HG03095 (cell line): ENCODE results near the gene OFD1.

Source experiments
- ATAC-seq: cut with Tn5 transposase; IDR thresholded peaks from one replicate; pipeline ENCODE4 v1.9.1; 2021; ENCODE audit warnings: moderate library complexity; ENCODE audit not compliant: unreplicated experiment

Gene OFD1, protein sequence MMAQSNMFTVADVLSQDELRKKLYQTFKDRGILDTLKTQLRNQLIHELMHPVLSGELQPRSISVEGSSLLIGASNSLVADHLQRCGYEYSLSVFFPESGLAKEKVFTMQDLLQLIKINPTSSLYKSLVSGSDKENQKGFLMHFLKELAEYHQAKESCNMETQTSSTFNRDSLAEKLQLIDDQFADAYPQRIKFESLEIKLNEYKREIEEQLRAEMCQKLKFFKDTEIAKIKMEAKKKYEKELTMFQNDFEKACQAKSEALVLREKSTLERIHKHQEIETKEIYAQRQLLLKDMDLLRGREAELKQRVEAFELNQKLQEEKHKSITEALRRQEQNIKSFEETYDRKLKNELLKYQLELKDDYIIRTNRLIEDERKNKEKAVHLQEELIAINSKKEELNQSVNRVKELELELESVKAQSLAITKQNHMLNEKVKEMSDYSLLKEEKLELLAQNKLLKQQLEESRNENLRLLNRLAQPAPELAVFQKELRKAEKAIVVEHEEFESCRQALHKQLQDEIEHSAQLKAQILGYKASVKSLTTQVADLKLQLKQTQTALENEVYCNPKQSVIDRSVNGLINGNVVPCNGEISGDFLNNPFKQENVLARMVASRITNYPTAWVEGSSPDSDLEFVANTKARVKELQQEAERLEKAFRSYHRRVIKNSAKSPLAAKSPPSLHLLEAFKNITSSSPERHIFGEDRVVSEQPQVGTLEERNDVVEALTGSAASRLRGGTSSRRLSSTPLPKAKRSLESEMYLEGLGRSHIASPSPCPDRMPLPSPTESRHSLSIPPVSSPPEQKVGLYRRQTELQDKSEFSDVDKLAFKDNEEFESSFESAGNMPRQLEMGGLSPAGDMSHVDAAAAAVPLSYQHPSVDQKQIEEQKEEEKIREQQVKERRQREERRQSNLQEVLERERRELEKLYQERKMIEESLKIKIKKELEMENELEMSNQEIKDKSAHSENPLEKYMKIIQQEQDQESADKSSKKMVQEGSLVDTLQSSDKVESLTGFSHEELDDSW

DNA sequence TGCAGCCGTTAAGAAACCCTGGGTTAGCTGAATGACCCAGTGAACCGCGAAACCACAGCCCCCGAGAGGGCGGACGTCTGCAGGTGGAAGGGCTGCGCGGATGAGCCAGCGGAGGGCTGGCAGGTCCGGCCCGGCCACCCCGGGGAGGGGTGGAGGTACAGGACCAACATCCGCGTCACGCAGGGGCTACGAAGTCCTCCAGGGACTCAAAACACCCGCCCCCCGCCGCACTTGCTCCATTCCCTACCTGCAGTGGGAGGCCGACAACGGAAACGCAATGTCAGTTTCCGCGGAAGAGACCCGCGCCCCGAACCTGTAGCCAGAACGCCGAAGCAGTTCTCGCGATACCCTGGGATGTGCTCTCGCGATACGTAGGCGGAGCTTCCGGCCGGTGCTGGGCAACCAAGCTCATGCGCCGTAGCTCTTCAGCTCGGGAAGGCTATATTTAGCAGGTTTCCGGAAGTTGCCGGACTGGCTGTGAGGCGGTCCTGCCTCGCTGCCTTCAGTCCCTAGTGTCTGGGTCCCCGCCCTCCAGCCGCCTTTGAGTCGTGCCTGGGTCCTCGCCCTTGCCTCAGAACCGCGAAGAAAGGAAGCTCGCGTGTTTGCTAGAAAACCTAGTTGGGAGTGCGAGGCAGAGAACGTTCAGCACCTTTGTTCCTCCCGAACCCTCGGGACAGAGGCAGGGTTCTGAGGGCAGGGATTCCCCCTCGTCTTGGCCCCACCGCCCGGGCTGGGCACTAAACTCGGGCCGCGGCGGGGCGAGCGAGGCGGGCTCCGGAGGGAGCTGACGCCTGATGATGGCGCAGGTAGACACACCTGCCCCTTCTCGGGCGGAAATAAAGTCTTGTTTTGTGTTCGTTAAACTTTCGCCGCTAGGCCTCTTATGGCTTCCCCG, at the start of gene OFD1, which contains the start of gene TRAPPC2:
TSS of gene OFD1 (plus strand) at position 471 of the 895 bp plus-strand sequence. CDS start at position 795, 324 bp downstream.
TSS of gene TRAPPC2 (minus strand) at position 343 of the 895 bp plus-strand sequence. CDS start 14,657 bp downstream, outside the sequence.
- ATAC-seq: peak; percentile 91

DNA sequence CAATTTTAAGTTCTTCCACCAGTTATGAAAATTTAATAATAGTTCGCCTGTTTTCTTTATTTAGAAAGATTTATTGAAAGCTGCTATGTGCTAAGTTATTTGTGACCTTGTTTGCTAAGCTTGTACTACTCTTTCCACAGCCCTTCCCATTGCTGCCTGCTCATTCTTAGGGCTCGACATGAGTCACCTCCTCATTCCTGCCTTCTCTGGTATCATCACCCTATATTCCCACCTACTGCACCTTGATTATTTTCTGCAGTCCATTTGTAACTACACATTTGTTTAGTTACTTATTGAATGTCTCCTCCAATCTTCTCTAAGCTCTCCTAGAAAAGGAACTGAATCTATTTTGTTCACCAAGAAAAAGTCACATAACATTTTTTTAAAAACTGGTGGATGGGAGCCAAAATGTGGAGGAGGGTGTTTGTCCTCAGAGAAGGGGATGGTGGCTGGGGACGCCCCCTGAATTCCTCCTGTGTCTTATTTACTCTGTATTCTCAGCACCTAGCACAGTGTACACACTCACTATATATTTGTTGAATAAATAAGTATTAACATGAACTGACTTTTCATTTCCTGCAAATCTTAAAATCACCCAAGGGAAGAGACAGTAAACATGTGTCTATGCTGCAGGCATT, 49.3 kb upstream of the OFD1 start:
- ATAC-seq: no peak

DNA sequence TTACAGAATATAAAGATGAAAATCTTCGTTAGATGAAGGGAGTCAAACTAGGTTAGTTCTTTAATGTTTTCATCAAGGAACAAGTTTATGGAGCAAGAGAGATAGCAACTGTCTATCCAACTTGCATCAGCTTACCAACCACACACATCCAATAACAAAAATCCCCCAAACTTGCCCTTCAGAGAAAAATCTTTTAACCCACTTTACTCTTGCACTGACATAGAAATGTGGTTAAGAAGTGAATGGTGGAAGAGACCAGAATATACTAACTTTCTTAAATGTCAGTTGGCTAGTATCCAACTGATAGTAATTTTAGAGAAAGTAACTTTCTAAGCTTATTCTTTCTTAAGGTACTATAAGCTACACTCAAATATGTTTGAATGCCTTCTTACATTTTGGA, 47.3 kb upstream of the OFD1 start:
- ATAC-seq: no peak

- ATAC-seq: no peak
Observed at GRCh38 chrX:13688384-13688957, 46.1 kb upstream of the OFD1 start.

- peak; percentile 69 for ATAC-seq
Observed at GRCh38 chrX:13688958-13689740, 45.4 kb upstream of the OFD1 start, which contains the start of gene RAB9A. Gene RAB9A, plus strand, starts transcription at chrX:13689128. Its CDS starts 19,619 bp downstream, at chrX:13708747.

- ATAC-seq: no peak
Observed at GRCh38 chrX:13689741-13690211, 44.8 kb upstream of the OFD1 start.

GRCh38 chrX:13690836-13691235, 43.7 kb upstream of the OFD1 start:
- ATAC-seq: no peak

DNA sequence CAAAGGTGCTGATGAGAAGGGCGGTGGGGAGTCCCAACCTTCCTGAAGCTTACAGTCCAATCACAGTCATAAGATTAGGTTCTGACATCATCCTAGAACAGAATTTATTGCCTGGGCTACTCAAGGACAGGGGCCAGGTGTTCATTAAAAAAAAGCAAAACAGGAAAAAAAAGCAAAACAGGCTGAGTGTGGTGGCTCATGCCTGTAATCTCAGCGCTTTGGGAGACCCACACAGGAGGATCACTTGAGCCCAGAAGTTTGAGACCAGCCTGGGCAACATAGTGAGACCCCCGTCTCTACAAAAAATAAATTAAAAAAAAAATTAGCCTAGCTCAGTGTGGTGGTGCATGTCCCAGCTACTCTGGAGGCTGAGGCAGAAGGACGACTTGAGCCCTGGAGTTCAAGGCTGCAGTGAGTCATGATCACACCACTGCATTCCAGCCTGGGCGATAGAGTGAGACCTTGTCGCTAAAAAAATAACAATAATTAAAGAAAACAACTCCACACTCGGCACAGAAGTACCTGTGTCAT, 42.6 kb upstream of the OFD1 start:
- ATAC-seq: no peak

DNA sequence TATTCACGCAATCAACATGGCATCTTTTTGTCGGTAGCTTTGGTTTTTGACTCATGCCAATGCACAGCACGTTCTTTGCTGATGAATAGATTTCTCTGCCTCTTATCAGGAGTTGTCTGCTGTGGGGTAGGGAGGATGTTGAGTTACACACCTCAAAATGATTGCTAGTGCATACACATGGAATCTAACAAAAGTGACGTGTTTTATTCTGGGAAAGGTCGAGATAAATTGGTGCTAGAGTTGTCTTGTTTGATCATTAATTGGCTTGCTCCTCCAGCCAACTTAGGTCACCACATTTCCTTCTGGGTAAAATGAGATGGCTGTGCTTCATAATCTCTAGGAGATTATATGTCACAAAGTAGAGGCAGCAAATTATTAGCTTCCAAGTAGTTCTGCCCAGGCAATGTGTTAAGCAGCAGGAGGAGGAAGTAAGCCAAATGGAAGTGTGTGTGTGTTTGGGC, 41.7 kb upstream of the OFD1 start:
- no peak for ATAC-seq

DNA sequence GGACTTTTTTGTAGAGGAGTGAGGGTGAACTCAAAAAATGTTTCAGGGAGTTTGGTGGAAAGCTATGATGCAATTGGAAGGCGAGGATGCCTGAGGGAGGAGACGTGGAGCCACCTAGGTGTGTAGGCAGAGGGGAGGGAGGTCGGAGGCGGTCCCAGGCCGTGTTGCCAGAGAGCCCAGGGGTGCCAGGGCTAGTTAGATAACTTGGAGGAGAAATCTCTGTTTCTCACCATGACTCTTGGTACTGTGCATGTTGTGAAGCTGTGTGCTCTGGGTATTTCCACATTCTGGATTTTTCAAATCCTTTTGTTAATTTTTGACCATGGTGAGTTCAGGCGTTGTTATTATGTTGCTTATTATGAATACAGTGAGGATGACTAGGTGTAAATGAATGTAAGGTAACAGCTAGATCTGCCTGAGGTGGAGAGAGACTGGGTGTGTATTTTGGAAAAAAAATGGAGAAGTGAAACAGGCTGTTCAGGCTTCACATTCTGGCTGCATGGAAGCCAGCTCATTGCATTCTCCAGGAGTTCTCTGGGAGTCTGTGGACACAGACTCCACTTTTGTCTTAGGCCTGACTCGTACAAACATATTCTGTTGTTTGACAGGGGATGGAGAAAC, 41.1 kb upstream of the OFD1 start:
- ATAC-seq: no peak

DNA sequence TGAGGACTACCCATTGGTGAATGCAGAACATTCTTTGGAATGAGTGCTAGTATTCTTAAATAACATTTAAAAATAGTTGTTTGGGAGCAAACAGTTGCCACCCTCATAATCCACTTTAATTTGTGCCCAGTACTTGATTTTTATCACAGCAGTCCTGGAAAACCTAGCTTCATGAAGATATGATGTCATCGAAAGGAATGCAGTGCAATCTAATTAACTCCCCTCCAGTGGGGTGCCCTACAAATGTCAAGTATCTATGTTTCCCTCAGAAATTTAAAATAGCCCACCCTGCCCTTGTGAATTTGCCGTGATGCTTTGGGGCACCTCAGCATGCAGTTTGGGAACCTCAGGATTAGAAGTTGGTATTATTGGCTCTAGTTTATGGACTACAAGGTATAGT, 40.2 kb upstream of the OFD1 start:
- no peak for ATAC-seq

DNA sequence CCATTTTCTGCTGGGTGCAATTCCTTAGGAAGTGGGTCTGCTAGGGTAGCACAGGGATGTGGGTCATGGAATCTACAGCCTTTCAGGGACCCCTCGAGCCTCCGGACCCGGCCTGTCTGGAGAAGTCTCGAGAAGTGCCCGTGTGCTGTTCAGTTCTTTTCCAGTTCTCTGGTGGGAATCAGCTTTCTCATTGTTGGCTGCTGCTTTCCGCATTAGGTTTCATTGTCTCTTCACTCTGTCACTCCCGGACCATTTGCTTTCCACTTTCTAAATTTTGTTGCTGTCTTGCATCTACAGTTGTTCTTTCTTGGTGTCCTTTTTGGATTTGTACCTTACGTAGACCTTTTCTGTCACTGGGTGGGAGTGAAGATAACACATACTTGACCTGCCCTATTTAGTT, 39.6 kb upstream of the OFD1 start:
- ATAC-seq: no peak

GRCh38 chrX:13695601-13696115, 38.9 kb upstream of the OFD1 start:
- ATAC-seq: no peak

DNA sequence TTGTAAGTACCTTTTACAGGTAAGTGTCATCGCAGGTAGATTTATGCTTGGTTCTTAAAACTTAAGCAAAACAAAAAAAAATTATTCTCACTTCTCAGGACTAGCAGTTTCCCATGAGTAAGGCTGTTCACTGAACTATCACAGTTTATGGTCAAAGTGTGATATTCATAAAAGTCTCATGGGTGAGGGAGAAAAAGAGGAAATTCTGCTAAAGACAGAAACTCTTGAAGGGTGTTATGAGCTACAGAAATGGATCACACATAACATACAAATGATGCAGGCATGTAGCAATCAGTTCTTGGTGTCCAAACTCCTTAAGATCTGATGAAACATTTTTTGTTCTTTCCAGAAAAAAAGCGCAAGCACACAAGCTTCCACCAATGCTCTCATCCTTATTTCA, 37.1 kb upstream of the OFD1 start:
- peak; percentile 40 for ATAC-seq

- no peak for ATAC-seq
Observed at GRCh38 chrX:13697976-13698375, 36.6 kb upstream of the OFD1 start.

- no peak for ATAC-seq
Observed at GRCh38 chrX:13698432-13698831, 36.1 kb upstream of the OFD1 start.

DNA sequence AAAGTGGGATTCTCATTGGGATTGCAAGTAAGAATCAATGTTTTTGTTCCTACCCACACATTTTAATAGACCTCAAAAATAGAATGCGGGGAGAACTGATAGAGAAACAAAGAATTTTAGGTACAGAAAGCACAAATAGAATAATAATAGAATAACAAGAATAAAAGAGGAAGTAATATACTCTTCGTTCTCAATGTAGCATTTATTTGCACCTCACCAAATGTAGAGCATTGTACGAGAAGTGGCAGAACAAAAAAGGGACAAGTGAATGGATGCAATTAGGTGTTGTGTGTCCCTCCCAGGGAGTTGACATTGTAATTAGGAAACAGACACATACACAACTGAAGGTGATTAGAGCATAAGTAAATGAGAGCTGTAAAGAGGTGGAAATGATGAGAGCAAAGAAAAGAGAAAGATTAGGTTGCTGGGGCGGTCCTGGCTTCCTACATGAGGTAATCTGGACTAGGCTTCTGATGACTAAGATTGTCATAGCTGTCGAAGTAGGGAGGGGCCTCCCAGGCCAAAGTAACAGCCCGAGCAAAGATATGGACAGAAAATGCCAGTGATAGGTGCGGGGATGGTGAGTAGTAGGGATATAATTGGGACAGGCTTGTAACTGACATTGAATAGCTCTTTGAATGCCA, 35.2 kb upstream of the OFD1 start:
- peak; percentile 56 for ATAC-seq
